ENCODE measurements around the gene PLXNA2.

- TF ChIP-seq CTCF (IDR thresholded peaks at IDR 0.05) (no peak), EP300 (IDR thresholded peaks at IDR 0.05) (no peak)
Measured at GRCh38 chr1:208078752-208079151, 165.4 kb downstream of the PLXNA2 start.
